HepG2 (cell line): ENCODE data around the gene ZSCAN26. TPM values are rescaled to one million over a fixed set of nuclear protein-coding genes. Genes with fewer than 3 reads are reported as not detected.

ENCODE experiments used
- IKZF1 ChIP-seq: fragments of 450-650 bp; IDR thresholded peaks from 2 replicates; pipeline ENCODE4 v1.7.1; 2016
- KLF12 ChIP-seq: sonication (generic); formaldehyde crosslinking; IDR thresholded peaks from 2 replicates; pipeline ENCODE4 v1.4.0; 2020; ENCODE audit warnings: missing genetic modification reagents, borderline replicate concordance
- NFYC ChIP-seq: IDR thresholded peaks from 2 replicates; pipeline ENCODE4 v1.6.1; 2016; ENCODE audit warnings: missing genetic modification reagents, missing compliant biosample characterization
- WIZ ChIP-seq: sonication (generic); formaldehyde crosslinking; IDR thresholded peaks from 2 replicates; pipeline ENCODE4 v1.5.1; 2020; ENCODE audit warnings: mild to moderate bottlenecking, missing genetic modification reagents
- ZNF496 ChIP-seq: sonication (generic); formaldehyde crosslinking; IDR thresholded peaks from 2 replicates; pipeline ENCODE4 v1.8.1; 2023; ENCODE audit warnings: mild to moderate bottlenecking, moderate library complexity, missing genetic modification reagents; ENCODE audit not compliant: insufficient replicate concordance
- ZNF747 ChIP-seq: sonication (generic); formaldehyde crosslinking; IDR thresholded peaks from 2 replicates; pipeline ENCODE4 v1.8.1; 2023; ENCODE audit warnings: missing genetic modification reagents, mild to moderate bottlenecking, borderline replicate concordance
- ZNF792 ChIP-seq: IDR thresholded peaks from 2 replicates; pipeline ENCODE4 v1.6.1; 2016
- polyA plus RNA-seq, 8 experiments: library from polyadenylated mRNA; depleted of rRNA in 3 of 8; stranded (reverse) in 7 of 8; unstranded in 1 of 8; fragments of >200 nt; fragmentation: Illumina TruSeq in 4 of 8; extraction: Trizol in 4 of 8; gene quantifications; 2 replicates each; pipeline versions ENCODE4 v1.2.1 to v1.2.3, GENCODE V29; 2011 to 2016; ENCODE audit warnings: low read depth in 4 of 8, missing spikeins in 1 of 8, mixed read lengths in 1 of 8; ENCODE audit not compliant: insufficient read depth in 1 of 8
- total RNA-seq, 5 experiments: library from RNA; depleted of rRNA; stranded (reverse); fragments of >200 nt; fragmentation: Illumina TruSeq; extraction: Trizol; gene quantifications; 2 replicates each; pipeline ENCODE4 v1.2.3, GENCODE V29; 2016; ENCODE audit warnings: low read depth in 1 of 5
- TF ChIP-seq, protein P1 (sequence below): sonication (generic); formaldehyde crosslinking; IDR thresholded peaks from 2 replicates; pipeline ENCODE4 v1.9.0; 2021; ENCODE audit warnings: missing genetic modification reagents, borderline replicate concordance
- TF ChIP-seq, protein P2 (sequence below): sonication (generic); formaldehyde crosslinking; IDR thresholded peaks from 2 replicates; pipeline ENCODE4 v1.5.0; 2020; ENCODE audit warnings: mild to moderate bottlenecking, missing genetic modification reagents
- TF ChIP-seq, protein P3 (sequence below): sonication (generic); formaldehyde crosslinking; IDR thresholded peaks from 2 replicates; pipeline ENCODE4 v1.9.0; 2021; ENCODE audit warnings: mild to moderate bottlenecking, missing genetic modification reagents
- TF ChIP-seq, protein P4 (sequence below): sonication (generic); formaldehyde crosslinking; IDR thresholded peaks from 2 replicates; pipeline ENCODE4 v1.4.0; 2020; ENCODE audit warnings: missing genetic modification reagents, borderline replicate concordance
- TF ChIP-seq, protein P5 (sequence below): sonication (generic); formaldehyde crosslinking; conservative IDR thresholded peaks from 2 replicates; pipeline ENCODE4 v1.8.0; 2022; ENCODE audit warnings: mild to moderate bottlenecking, moderate library complexity, missing genetic modification reagents

ZSCAN26 gene
- total and polyA plus RNA-seq, 2 of the 13 experiments (the other 11 are each of a cell fraction or from before 2014, with no cell fraction given), result 12.0 to 15.6 TPM

DNA sequence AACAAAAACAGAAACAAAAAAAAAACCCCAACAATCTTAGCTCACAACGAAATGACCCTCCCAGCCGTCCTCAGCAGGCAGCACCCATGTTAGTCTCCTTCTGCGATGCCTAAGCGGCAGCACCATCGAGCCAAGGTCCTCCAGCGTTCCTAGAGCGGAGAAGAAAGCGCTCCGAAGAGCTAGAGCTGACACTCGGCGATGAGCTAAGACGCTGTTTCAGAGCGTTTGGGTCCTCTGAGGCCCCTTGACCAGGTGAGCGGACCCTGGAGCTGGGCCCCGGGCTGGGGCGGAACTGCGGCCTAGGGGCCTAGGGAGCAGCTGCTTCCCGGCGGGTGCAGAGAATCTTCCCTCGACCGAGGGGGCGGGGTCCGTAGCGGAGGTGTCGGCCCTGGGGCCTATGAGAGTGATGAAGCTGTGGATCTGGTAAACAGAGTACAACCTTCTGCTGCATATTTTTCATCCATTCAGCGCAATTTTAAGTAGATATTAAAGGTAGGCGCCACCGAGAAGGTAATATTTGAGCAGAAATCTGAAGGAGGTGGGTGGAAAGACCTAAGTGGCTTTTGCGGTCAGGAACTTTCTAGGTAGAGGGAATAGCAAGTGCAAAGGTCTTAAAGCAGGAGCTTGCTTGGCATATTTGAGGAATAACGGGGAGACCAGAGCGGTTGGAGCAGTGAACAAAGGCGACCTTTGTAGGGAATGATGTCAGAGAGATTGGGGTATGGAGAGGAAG, at the start of gene ZSCAN26 (continued):
- TF ChIP-seq, protein P1, sequence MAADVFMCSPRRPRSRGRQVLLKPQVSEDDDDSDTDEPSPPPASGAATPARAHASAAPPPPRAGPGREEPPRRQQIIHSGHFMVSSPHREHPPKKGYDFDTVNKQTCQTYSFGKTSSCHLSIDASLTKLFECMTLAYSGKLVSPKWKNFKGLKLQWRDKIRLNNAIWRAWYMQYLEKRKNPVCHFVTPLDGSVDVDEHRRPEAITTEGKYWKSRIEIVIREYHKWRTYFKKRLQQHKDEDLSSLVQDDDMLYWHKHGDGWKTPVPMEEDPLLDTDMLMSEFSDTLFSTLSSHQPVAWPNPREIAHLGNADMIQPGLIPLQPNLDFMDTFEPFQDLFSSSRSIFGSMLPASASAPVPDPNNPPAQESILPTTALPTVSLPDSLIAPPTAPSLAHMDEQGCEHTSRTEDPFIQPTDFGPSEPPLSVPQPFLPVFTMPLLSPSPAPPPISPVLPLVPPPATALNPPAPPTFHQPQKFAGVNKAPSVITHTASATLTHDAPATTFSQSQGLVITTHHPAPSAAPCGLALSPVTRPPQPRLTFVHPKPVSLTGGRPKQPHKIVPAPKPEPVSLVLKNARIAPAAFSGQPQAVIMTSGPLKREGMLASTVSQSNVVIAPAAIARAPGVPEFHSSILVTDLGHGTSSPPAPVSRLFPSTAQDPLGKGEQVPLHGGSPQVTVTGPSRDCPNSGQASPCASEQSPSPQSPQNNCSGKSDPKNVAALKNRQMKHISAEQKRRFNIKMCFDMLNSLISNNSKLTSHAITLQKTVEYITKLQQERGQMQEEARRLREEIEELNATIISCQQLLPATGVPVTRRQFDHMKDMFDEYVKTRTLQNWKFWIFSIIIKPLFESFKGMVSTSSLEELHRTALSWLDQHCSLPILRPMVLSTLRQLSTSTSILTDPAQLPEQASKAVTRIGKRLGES (CRISPR knock-in tag), result no peak
- TF ChIP-seq ZNF792 (CRISPR knock-in tag), result peak; percentile 57; the same call in 1 of the 2 replicates
- TF ChIP-seq KLF12, result peak; percentile 96
- no peak for TF ChIP-seq NFYC (CRISPR knock-in tag)
- TF ChIP-seq, protein P2, sequence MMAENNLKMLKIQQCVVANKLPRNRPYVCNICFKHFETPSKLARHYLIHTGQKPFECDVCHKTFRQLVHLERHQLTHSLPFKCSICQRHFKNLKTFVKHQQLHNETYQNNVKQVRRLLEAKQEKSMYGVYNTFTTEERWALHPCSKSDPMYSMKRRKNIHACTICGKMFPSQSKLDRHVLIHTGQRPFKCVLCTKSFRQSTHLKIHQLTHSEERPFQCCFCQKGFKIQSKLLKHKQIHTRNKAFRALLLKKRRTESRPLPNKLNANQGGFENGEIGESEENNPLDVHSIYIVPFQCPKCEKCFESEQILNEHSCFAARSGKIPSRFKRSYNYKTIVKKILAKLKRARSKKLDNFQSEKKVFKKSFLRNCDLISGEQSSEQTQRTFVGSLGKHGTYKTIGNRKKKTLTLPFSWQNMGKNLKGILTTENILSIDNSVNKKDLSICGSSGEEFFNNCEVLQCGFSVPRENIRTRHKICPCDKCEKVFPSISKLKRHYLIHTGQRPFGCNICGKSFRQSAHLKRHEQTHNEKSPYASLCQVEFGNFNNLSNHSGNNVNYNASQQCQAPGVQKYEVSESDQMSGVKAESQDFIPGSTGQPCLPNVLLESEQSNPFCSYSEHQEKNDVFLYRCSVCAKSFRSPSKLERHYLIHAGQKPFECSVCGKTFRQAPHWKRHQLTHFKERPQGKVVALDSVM (CRISPR knock-in tag), result no peak
- TF ChIP-seq, protein P3, sequence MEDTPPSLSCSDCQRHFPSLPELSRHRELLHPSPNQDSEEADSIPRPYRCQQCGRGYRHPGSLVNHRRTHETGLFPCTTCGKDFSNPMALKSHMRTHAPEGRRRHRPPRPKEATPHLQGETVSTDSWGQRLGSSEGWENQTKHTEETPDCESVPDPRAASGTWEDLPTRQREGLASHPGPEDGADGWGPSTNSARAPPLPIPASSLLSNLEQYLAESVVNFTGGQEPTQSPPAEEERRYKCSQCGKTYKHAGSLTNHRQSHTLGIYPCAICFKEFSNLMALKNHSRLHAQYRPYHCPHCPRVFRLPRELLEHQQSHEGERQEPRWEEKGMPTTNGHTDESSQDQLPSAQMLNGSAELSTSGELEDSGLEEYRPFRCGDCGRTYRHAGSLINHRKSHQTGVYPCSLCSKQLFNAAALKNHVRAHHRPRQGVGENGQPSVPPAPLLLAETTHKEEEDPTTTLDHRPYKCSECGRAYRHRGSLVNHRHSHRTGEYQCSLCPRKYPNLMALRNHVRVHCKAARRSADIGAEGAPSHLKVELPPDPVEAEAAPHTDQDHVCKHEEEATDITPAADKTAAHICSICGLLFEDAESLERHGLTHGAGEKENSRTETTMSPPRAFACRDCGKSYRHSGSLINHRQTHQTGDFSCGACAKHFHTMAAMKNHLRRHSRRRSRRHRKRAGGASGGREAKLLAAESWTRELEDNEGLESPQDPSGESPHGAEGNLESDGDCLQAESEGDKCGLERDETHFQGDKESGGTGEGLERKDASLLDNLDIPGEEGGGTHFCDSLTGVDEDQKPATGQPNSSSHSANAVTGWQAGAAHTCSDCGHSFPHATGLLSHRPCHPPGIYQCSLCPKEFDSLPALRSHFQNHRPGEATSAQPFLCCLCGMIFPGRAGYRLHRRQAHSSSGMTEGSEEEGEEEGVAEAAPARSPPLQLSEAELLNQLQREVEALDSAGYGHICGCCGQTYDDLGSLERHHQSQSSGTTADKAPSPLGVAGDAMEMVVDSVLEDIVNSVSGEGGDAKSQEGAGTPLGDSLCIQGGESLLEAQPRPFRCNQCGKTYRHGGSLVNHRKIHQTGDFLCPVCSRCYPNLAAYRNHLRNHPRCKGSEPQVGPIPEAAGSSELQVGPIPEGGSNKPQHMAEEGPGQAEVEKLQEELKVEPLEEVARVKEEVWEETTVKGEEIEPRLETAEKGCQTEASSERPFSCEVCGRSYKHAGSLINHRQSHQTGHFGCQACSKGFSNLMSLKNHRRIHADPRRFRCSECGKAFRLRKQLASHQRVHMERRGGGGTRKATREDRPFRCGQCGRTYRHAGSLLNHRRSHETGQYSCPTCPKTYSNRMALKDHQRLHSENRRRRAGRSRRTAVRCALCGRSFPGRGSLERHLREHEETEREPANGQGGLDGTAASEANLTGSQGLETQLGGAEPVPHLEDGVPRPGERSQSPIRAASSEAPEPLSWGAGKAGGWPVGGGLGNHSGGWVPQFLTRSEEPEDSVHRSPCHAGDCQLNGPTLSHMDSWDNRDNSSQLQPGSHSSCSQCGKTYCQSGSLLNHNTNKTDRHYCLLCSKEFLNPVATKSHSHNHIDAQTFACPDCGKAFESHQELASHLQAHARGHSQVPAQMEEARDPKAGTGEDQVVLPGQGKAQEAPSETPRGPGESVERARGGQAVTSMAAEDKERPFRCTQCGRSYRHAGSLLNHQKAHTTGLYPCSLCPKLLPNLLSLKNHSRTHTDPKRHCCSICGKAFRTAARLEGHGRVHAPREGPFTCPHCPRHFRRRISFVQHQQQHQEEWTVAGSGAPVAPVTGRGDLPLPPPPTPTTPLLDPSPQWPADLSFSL (CRISPR knock-in tag), result no peak
- TF ChIP-seq WIZ, result no peak; the same call in 1 of the 2 replicates
- no peak for TF ChIP-seq IKZF1
- TF ChIP-seq, protein P4, sequence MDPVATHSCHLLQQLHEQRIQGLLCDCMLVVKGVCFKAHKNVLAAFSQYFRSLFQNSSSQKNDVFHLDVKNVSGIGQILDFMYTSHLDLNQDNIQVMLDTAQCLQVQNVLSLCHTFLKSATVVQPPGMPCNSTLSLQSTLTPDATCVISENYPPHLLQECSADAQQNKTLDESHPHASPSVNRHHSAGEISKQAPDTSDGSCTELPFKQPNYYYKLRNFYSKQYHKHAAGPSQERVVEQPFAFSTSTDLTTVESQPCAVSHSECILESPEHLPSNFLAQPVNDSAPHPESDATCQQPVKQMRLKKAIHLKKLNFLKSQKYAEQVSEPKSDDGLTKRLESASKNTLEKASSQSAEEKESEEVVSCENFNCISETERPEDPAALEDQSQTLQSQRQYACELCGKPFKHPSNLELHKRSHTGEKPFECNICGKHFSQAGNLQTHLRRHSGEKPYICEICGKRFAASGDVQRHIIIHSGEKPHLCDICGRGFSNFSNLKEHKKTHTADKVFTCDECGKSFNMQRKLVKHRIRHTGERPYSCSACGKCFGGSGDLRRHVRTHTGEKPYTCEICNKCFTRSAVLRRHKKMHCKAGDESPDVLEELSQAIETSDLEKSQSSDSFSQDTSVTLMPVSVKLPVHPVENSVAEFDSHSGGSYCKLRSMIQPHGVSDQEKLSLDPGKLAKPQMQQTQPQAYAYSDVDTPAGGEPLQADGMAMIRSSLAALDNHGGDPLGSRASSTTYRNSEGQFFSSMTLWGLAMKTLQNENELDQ (CRISPR knock-in tag), result peak; percentile 64; the same call in 1 of the 2 replicates
- TF ChIP-seq, protein P5, sequence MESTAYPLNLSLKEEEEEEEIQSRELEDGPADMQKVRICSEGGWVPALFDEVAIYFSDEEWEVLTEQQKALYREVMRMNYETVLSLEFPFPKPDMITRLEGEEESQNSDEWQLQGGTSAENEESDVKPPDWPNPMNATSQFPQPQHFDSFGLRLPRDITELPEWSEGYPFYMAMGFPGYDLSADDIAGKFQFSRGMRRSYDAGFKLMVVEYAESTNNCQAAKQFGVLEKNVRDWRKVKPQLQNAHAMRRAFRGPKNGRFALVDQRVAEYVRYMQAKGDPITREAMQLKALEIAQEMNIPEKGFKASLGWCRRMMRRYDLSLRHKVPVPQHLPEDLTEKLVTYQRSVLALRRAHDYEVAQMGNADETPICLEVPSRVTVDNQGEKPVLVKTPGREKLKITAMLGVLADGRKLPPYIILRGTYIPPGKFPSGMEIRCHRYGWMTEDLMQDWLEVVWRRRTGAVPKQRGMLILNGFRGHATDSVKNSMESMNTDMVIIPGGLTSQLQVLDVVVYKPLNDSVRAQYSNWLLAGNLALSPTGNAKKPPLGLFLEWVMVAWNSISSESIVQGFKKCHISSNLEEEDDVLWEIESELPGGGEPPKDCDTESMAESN (CRISPR knock-in tag), result peak; percentile 88
- no peak for TF ChIP-seq ZNF747
- TF ChIP-seq ZNF496 (CRISPR knock-in tag), result no peak
